ENCODE results near the gene RNASE4.
"Not testable (repeated sequence)": the region's sequence is repeated elsewhere in the genome, so short reads cannot be mapped to it uniquely, and the experiment has no call there.

The RNASE4 gene

GRCh38 chr14:20722016-20722415 lies 37.7 kb downstream of the RNASE4 start:
- TF ChIP-seq CTCF (IDR thresholded peaks at IDR 0.05; ENCODE audit: low read depth, low read length), result no peak
- no peak for DNase-seq (ENCODE audit: low read depth, low spot score)
- in situ Hi-C loops (cut with HindIII; ENCODE audit: low sequenced_read_pairs), result no loop called here
- no peak overlapping the region for H3K4me3 ChIP-seq (ENCODE audit: low read depth, low read length)

GRCh38 chr14:20723488-20723887 lies 39.1 kb downstream of the RNASE4 start:
- no peak for DNase-seq (ENCODE audit: low read depth, low spot score)
- H3K4me3 ChIP-seq (ENCODE audit: low read depth, low read length), result no peak overlapping the region
- in situ Hi-C loops (cut with HindIII; ENCODE audit: low sequenced_read_pairs), result no loop called here
- no peak for TF ChIP-seq CTCF (IDR thresholded peaks at IDR 0.05; ENCODE audit: low read depth, low read length)

- DNase-seq (ENCODE audit: low read depth, low spot score); H3K4me3 ChIP-seq (ENCODE audit: low read depth, low read length); in situ Hi-C loops (cut with HindIII; ENCODE audit: low sequenced_read_pairs): not testable (repeated sequence)
These were observed 41.8 kb downstream of the RNASE4 start for GRCh38 chr14:20726121-20726520.

- in situ Hi-C loops (cut with HindIII; ENCODE audit: low sequenced_read_pairs), result no loop called here
- TF ChIP-seq CTCF (IDR thresholded peaks at IDR 0.05; ENCODE audit: low read depth, low read length), result no peak
- H3K4me3 ChIP-seq (ENCODE audit: low read depth, low read length), result no peak overlapping the region
- no peak for DNase-seq (ENCODE audit: low read depth, low spot score)
These were observed 42.2 kb downstream of the RNASE4 start for GRCh38 chr14:20726531-20726930.

- no peak overlapping the region for H3K4me3 ChIP-seq (ENCODE audit: low read depth, low read length)
- in situ Hi-C loops (cut with HindIII; ENCODE audit: low sequenced_read_pairs), result no loop called here
- no peak for TF ChIP-seq CTCF (IDR thresholded peaks at IDR 0.05; ENCODE audit: low read depth, low read length)
- no peak for DNase-seq (ENCODE audit: low read depth, low spot score)
These were observed 46.5 kb downstream of the RNASE4 start for GRCh38 chr14:20730891-20731290.

- H3K4me3 ChIP-seq (ENCODE audit: low read depth, low read length), result no peak overlapping the region
- TF ChIP-seq CTCF (IDR thresholded peaks at IDR 0.05; ENCODE audit: low read depth, low read length), result no peak
- in situ Hi-C loops (cut with HindIII; ENCODE audit: low sequenced_read_pairs), result no loop called here
- no peak for DNase-seq (ENCODE audit: low read depth, low spot score)
These were observed 48.1 kb downstream of the RNASE4 start for GRCh38 chr14:20732477-20732876.

- no peak for DNase-seq (ENCODE audit: low read depth, low spot score)
- H3K4me3 ChIP-seq (ENCODE audit: low read depth, low read length), result no peak overlapping the region
- no peak for TF ChIP-seq CTCF (IDR thresholded peaks at IDR 0.05; ENCODE audit: low read depth, low read length)
- in situ Hi-C loops (cut with HindIII; ENCODE audit: low sequenced_read_pairs), result no loop called here
These were observed 48.7 kb downstream of the RNASE4 start for GRCh38 chr14:20732979-20733635.

All from astrocyte of the spinal cord (primary cell).